PC-9 (cell line): Measurements from ENCODE around the gene UVRAG. TPM values are rescaled to one million over a fixed set of nuclear protein-coding genes. Genes with fewer than 3 reads are reported as not detected.

Experiments
- BruUV-seq: library from RNA; stranded (reverse); fragments of 400-500 nt; replicated peaks from 2 replicates; lab custom pipeline; 2021; lab: Mats Ljungman, UMichigan
- CTCF ChIA-PET: fragments of 300-600 bp; sonication (Branson Sonifier 250); formaldehyde crosslinking; loops from one replicate; lab custom pipeline; 2022; ENCODE audit warnings: antibody characterized with exemption; lab: Charles Lee
- POLR2A ChIA-PET: fragments of 300-600 bp; sonication (Branson Sonifier 250); formaldehyde crosslinking; loops from one replicate; lab custom pipeline; 2022; ENCODE audit warnings: antibody characterized with exemption; ENCODE audit not compliant: unreplicated experiment; lab: Charles Lee
- DNase-seq, 2 experiments: peaks; one replicate each; pipeline versions ENCODE4 v3.0.0 to v3.0.0-alpha.2; 2015 to 2022; ENCODE audit warnings: mixed read lengths in 1 of 2
- H2AFZ ChIP-seq: fragments of 200-600 bp; sonication (generic); 2 replicates; pipeline ENCODE4 v1.8.1; 2017; ENCODE audit warnings: antibody characterized with exemption
- H3F3A ChIP-seq: fragments of 200-600 bp; sonication (generic); 2 replicates; pipeline ENCODE4 v1.8.1; 2017; ENCODE audit warnings: antibody characterized with exemption, mild to moderate bottlenecking, low read depth; ENCODE audit not compliant: insufficient read depth
- H3K27ac ChIP-seq: fragments of 200-600 bp; sonication (generic); 2 replicates; pipeline ENCODE4 v1.6.1; 2016; ENCODE audit warnings: mixed run types
- H3K27me3 ChIP-seq: fragments of 200-600 bp; sonication (generic); 2 replicates; pipeline ENCODE4 v1.6.1; 2016; ENCODE audit warnings: low read depth, mixed run types; ENCODE audit not compliant: insufficient read depth
- H3K36me3 ChIP-seq: fragments of 200-600 bp; sonication (generic); 2 replicates; pipeline ENCODE4 v1.6.1; 2016; ENCODE audit warnings: low read depth, mixed run types
- H3K4me1 ChIP-seq: fragments of 200-600 bp; sonication (generic); replicated peaks from 2 replicates; pipeline ENCODE4 v1.6.1; 2016; ENCODE audit warnings: mixed run types; ENCODE audit not compliant: insufficient read depth
- H3K4me2 ChIP-seq: fragments of 200-600 bp; sonication (generic); 2 replicates; pipeline ENCODE4 v1.6.1; 2017; ENCODE audit warnings: mixed run types
- H3K4me3 ChIP-seq: fragments of 200-600 bp; sonication (generic); 2 replicates; pipeline ENCODE4 v1.6.1; 2016; ENCODE audit warnings: mixed run types
- H3K79me2 ChIP-seq: fragments of 200-600 bp; sonication (generic); 2 replicates; pipeline ENCODE4 v1.6.1; 2017; ENCODE audit warnings: low read depth, mixed run types
- H3K9me2 ChIP-seq: fragments of 200-600 bp; sonication (generic); 2 replicates; pipeline ENCODE4 v1.8.1; 2017; ENCODE audit warnings: mild to moderate bottlenecking; ENCODE audit not compliant: insufficient read depth
- H3K9me3 ChIP-seq: fragments of 200-600 bp; sonication (generic); 2 replicates; pipeline ENCODE4 v1.8.1; 2016; ENCODE audit warnings: low read depth; ENCODE audit not compliant: insufficient read depth
- H4K20me1 ChIP-seq: fragments of 200-600 bp; sonication (generic); 2 replicates; pipeline ENCODE4 v1.8.1; 2017; ENCODE audit not compliant: insufficient read depth
- EZH2 ChIP-seq: fragments of 200-600 bp; sonication (generic); IDR thresholded peaks from 2 replicates; pipeline ENCODE4 v1.8.0; 2017; ENCODE audit warnings: antibody characterized with exemption, low read depth
- intact Hi-C: fragments of 100-400 bp; cut with micrococcal nuclease; formaldehyde crosslinking; loops from one replicate; pipeline ENCODE4 v1.10.0; 2022; ENCODE audit not compliant: unreplicated experiment
- total RNA-seq: library from RNA; stranded (reverse); gene quantifications from 2 replicates; pipeline ENCODE4 v1.2.3, GENCODE V29; 2021
- TF ChIP-seq, protein P1 (sequence below): fragments of 200-600 bp; sonication (generic); conservative IDR thresholded peaks from 2 replicates; pipeline ENCODE4 v1.6.1; 2017; ENCODE audit warnings: mixed run types, antibody characterized with exemption, mild to moderate bottlenecking, moderate library complexity

UVRAG gene
- total RNA-seq, 1 experiment from 2014 or later, result 20.4 TPM

DNA sequence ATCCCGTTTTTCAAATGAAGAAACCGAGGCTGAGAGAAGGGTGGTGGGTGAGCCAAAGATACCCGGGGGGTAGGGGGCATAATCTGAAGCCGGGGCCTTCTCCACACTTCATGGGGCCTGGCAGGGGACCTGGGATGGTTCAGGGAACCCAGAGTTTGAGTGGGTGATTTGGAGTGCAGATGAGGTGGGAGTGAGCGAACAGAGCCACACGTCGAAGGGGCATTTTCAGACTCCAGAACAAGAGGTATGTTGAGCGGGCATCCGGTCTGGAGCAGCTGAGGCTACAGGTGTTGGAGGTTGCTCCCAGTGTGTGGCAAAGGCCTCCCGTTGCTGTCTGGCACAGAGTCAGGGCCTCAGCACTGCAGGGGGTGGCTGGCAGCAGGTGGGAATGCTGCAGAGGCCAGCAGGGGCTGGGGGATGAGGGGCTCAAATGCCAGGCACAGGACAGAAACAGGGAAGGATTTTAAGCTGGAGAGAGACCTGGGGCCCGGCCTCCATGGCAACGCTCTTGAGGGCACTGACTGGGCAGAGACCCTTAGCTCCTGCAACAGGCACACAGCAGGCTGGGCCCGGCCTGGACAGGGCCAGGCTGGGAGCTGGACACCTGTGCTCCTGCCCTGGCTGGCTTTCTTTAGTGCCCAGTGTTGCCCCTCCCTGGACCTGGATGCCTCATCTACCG is 345.1 kb downstream of the UVRAG start:
- BruUV-seq, result no TSS peak
- no peak for TF ChIP-seq EZH2
- TF ChIP-seq, protein P1, sequence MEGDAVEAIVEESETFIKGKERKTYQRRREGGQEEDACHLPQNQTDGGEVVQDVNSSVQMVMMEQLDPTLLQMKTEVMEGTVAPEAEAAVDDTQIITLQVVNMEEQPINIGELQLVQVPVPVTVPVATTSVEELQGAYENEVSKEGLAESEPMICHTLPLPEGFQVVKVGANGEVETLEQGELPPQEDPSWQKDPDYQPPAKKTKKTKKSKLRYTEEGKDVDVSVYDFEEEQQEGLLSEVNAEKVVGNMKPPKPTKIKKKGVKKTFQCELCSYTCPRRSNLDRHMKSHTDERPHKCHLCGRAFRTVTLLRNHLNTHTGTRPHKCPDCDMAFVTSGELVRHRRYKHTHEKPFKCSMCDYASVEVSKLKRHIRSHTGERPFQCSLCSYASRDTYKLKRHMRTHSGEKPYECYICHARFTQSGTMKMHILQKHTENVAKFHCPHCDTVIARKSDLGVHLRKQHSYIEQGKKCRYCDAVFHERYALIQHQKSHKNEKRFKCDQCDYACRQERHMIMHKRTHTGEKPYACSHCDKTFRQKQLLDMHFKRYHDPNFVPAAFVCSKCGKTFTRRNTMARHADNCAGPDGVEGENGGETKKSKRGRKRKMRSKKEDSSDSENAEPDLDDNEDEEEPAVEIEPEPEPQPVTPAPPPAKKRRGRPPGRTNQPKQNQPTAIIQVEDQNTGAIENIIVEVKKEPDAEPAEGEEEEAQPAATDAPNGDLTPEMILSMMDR, result no peak
- no peaks in the 10 kb centered on the region for H3F3A ChIP-seq
- H3K4me2 ChIP-seq, result no peak overlapping the region
- DNase-seq, result no peak
- ChIA-PET POLR2A (interaction anchor here (0.6 to 0.8 kb wide), 2 partner anchors 309 to 727 kb away, joined by 4 read pairs; no protein-coding TSS in a partner anchor), CTCF (no interaction called here)
- intact Hi-C loops, result no loop called here
- no peaks in the 10 kb centered on the region for H3K9me3 ChIP-seq
- H2AFZ ChIP-seq, result no peak overlapping the region
- H3K4me1 ChIP-seq, result no peaks in the 10 kb centered on the region
- H4K20me1 ChIP-seq, result no peaks in the 10 kb centered on the region
- H3K4me3 ChIP-seq, result no peak overlapping the region
- H3K27ac ChIP-seq, result no peak overlapping the region
- H3K36me3 ChIP-seq, result no peaks in the 10 kb centered on the region
- no peaks in the 10 kb centered on the region for H3K9me2 ChIP-seq
- no peaks in the 10 kb centered on the region for H3K27me3 ChIP-seq
- H3K79me2 ChIP-seq, result no peaks in the 10 kb centered on the region

DNA sequence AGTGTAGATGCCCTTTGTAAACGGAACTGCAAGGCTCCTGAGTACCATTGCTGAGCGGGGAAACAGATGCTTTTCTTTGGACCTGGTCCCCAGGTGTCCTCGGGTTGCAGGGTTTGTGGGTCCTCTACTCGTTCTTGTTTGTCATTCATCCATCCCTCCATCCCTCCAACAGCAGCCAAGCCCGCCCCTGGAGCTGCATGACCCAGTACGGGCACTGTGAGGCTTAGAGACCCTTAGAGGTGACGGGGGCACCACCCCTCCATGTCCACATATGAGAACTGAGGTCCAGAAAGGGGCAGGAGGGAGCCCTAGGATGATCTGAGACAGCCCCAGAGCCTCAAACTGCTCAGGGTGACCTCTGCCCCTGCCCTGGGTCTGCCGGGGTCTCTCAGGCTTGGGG is 345.8 kb downstream of the UVRAG start:
- intact Hi-C loops, result no loop called here
- no peak for DNase-seq
- POLR2A ChIA-PET, result no interaction called here

DNA sequence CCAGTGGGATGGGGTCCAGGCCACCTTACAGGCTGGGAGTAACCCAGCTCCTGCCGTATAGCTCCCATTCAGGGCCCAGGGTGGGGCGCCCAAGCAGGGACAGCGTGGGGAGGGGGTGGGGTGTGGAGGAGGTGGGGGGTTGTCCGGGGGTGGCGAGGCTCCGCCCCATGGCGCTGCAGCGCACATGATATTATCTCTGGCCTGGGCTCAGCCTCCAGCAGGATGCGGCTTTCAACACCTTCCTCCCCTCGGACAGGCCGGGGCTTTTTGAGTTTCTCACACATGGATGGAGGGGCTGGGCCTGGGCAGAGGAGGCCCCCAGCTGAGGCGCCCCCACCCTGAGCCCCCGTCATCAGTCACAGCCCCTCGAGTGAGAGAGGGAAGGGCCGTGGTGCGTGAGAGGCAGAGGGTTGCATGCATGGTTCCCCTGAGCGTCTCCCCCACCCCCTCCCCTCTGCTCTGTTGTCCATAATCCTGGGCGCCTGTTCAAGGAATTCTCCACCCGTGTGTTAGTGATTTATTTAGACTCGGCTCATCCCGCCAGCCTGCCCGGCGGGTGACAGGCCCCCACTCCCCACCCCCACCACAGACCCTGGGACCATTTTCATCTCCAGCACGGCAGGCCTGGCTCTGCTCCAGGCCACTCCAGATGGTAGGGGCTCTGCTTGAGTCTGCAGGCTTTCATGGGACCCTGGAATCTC is 346.4 kb downstream of the UVRAG start:
- no peaks in the 10 kb centered on the region for H3K36me3 ChIP-seq
- H3K4me2 ChIP-seq, result no peak overlapping the region
- H4K20me1 ChIP-seq, result no peaks in the 10 kb centered on the region
- no peaks in the 10 kb centered on the region for H3F3A ChIP-seq
- intact Hi-C loops, result no loop called here
- TF ChIP-seq, protein P1, result no peak
- TF ChIP-seq EZH2, result no peak
- H2AFZ ChIP-seq, result no peak overlapping the region
- H3K4me1 ChIP-seq, result no peaks in the 10 kb centered on the region
- H3K27me3 ChIP-seq, result no peaks in the 10 kb centered on the region
- ChIA-PET POLR2A (no interaction called here), CTCF (no interaction called here)
- H3K9me3 ChIP-seq, result no peaks in the 10 kb centered on the region
- DNase-seq, result no peak
- H3K27ac ChIP-seq, result no peak overlapping the region
- H3K79me2 ChIP-seq, result no peaks in the 10 kb centered on the region
- no TSS peak for BruUV-seq
- H3K9me2 ChIP-seq, result no peaks in the 10 kb centered on the region
- no peak overlapping the region for H3K4me3 ChIP-seq

More for the DNA sequence above, 345.8 kb downstream of the UVRAG start:
- no peak overlapping the region for H3K4me2 ChIP-seq
- H3K9me2 ChIP-seq, result no peaks in the 10 kb centered on the region
- no peaks in the 10 kb centered on the region for H3K36me3 ChIP-seq
- H3K9me3 ChIP-seq, result no peaks in the 10 kb centered on the region
- no peaks in the 10 kb centered on the region for H3K79me2 ChIP-seq
- no peaks in the 10 kb centered on the region for H3K27me3 ChIP-seq
- BruUV-seq, result no TSS peak
- H3K4me1 ChIP-seq, result no peaks in the 10 kb centered on the region
- CTCF ChIA-PET, result no interaction called here
- no peak overlapping the region for H3K4me3 ChIP-seq
- no peak overlapping the region for H3K27ac ChIP-seq
- H2AFZ ChIP-seq, result no peak overlapping the region
- no peaks in the 10 kb centered on the region for H3F3A ChIP-seq
- no peaks in the 10 kb centered on the region for H4K20me1 ChIP-seq
- TF ChIP-seq EZH2, result no peak
